NCI-H2196 treated with DMSO at 0.1 percent for 48 hours (cell line): ENCODE data around the gene FADS2.

Experiments
- DNase-seq: peaks from one replicate; lab custom pipeline; 2025; ENCODE audit not compliant: unreplicated experiment; lab: John Stamatoyannopoulos, UW

FADS2 gene

DNA sequence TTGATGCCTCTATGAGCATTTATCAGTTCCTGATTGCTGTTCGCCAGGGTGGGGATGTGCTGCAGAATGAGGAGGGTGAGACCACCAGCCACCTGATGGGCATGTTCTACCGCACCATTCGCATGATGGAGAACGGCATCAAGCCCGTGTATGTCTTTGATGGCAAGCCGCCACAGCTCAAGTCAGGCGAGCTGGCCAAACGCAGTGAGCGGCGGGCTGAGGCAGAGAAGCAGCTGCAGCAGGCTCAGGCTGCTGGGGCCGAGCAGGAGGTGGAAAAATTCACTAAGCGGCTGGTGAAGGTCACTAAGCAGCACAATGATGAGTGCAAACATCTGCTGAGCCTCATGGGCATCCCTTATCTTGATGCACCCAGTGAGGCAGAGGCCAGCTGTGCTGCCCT, 32.6 kb upstream of the FADS2 start:
- DNase-seq: no peak

DNA sequence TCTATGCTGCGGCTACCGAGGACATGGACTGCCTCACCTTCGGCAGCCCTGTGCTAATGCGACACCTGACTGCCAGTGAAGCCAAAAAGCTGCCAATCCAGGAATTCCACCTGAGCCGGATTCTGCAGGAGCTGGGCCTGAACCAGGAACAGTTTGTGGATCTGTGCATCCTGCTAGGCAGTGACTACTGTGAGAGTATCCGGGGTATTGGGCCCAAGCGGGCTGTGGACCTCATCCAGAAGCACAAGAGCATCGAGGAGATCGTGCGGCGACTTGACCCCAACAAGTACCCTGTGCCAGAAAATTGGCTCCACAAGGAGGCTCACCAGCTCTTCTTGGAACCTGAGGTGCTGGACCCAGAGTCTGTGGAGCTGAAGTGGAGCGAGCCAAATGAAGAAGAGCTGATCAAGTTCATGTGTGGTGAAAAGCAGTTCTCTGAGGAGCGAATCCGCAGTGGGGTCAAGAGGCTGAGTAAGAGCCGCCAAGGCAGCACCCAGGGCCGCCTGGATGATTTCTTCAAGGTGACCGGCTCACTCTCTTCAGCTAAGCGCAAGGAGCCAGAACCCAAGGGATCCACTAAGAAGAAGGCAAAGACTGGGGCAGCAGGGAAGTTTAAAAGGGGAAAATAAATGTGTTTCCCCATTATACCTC, 32.1 kb upstream of the FADS2 start:
- DNase-seq: no peak

DNA sequence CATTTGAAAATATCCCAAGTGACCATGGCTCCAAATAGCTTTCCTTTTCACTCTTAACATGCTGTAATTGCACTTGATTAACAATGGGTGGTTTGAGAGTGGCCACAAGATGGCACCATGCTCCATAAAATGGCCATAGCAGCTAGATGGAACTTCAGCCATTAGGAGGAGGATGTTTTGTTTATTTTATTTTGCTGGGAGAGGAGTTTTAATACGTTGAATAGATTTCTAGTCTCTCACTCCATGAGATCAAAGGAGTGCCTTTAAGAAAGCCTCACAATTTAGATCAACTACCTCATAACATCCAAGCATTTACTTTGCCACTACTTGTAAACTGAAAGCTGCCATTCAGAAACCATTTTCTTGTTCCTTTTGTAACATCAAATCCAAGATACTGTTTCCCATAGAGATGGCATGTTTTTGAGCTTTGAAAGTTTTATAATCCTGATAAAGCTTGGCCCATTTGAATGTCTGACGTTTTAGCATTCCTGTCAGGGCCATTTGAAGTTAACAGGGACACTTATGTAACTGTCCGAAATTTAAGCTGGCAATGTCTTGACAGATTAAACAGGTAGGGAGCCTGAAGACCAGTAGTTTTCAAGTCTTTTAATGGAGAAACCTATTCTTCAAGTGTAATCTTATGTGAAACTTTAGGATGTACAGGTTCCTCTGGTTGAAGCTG, 30.7 kb upstream of the FADS2 start:
- peak; percentile 62 for DNase-seq

DNA sequence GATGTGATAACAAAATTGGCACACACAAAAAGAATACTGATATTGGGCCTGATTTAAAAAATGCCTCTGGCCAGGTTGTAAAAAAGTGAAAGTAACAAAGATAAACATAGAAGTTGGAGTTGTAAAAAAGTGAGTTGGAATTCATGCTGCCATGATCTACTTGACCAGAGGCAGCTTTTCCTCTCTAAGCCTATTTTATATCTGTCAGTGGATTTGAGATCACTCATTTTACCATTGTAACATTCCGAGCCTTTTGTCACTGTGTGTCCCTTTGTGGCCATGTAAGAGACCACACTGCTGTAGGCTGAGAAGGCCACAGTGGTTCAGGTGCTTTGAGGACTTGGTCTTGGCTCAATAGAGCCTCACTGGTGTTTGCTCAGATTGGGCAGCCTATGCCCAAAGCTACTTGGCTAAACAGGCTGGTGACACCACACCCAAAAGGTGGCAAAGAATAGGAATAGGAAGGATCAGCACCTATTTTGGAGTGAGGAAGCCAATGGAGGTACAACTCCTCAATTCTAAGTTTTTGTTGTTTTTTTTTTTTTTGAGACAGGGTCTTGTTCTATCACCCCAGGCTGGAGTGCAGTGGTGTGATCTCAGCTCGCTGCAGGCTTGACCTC, 28.3 kb upstream of the FADS2 start:
- no peak for DNase-seq

DNA sequence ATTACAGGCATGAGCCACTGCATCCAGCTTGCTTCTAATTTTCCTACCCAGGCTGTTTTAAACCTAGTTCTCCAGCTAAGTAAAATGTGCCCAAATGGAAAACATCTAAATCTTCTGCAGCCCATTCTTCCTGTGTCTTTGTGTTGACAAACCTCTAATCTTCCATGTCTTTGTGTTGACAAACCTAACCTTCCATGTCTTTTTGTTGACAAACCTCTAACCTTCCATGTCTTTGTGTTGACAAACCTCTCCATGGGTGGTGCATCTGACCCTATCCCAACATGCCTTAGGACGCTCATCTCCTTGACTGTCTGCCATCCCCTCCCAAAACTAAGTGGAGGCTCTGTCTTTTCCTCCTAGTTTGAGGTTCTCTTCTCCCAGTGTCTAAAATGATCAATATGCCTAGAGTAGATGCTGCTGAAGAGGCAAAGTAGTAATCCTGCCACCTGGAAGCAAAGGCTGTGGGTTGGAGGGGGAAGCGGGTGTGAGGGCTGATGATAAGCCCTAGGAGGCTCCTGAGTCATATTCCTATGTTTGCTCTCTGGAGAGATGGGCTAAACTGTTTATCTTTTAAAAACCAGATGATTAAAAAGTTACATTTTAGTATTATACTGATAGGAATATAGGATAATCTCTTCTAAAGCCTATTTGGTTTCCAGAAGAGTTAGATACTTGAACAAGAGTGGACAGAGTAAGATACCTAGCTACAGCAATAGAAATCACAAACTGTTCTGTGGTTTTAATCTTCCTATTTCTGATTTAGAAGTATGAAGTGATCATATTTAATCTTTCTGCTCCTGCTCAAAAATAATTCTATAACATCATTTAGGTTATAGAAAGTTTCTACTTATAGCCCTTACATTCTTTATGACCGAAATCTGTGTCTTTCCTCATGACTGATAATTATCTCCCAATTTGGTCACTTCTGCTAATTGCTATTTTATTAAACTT, 27.5 kb upstream of the FADS2 start:
- no peak for DNase-seq

DNA sequence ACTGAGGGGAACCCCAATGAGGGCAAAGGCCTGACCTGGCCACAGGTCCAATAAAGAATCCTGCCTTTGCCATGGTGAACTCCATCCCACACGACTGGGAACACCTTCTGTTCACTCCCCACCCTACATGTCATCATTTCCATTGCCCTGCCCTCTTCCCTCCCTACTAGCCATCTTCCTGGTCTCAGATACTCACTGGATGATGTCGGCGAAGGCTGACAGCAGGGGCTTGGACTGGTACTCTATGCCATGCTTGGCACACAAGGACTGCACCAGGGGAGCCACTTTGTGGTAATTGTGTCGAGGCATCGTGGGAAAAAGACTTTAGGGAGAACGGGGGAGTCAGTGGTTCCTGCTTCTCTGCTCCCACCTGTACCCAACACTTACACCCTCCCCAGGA, 25.5 kb upstream of the FADS2 start:
- no peak for DNase-seq

DNA sequence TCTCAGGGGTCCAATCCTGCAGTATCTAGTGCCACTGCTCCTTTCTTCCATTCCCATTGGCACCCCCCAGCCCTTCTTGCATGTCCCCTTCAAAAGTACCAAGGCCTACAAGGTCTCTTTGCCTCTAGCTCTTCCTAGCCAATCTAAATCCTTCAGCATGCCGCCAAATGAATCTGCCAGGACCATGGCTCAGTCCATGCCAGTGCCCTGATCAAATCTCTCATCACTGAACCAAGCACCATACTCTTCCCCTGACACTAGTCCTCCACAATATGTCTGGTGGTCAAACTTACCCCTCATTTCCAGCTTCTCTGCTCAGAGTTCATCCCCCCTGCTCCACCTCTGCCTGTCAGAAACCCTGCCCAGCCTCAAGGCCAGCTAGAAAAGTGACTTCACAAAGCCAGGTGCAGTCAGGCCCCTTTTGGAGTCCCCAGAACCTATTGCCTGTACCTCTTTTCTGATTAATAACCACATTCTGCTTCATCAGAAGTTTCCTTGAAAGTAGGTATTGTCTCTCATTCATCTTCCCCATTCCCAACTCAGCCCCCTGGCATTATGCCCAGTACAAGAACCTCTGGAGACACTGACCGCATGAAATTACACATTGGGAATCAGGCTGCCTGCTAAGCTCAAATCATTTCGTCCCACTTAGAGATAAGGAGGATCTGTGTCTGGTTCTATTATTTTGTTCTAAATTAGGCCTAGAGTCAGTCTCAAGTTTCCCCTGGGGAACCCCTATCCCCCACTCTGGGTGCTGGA, 24.0 kb upstream of the FADS2 start:
- no peak for DNase-seq

DNA sequence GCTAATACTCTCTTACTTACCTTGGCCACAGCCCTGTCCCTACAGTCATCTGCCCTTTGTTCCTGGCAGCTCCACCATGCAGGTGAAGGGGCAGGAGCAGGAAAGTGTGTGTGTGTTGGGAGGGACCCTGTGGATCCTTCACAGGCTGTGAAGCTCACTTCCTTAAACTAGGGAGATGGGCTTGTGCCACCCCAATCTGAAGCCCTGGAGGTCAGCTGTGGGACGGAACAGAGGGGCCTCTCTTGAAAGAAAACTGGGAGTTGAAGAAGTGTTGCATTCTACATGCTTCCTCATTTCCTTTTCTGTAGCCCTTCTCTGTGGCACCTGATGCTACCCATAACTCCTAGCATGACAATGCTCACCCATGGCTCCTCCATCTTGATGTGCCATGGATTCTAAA, 23.0 kb upstream of the FADS2 start:
- no peak for DNase-seq

DNA sequence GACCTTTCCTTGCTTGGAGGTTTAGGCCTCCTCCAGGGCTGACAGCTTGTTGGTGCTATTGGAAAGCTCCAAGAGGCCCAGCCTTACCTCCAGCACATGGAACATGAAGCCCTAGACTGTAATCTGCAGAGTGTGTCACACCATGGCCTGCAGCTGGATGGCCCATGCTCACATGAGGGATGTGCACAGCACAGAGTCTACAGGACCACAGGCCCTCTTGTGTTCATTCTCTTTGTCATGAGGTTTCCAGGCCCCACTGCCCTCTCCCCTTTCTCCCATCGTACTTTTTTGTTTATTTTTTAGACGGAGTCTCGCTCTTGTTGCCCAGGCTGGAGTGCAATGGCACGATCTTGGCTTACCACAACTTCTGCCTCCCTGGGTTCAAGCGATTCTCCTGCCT, 21.3 kb upstream of the FADS2 start:
- DNase-seq: no peak

DNA sequence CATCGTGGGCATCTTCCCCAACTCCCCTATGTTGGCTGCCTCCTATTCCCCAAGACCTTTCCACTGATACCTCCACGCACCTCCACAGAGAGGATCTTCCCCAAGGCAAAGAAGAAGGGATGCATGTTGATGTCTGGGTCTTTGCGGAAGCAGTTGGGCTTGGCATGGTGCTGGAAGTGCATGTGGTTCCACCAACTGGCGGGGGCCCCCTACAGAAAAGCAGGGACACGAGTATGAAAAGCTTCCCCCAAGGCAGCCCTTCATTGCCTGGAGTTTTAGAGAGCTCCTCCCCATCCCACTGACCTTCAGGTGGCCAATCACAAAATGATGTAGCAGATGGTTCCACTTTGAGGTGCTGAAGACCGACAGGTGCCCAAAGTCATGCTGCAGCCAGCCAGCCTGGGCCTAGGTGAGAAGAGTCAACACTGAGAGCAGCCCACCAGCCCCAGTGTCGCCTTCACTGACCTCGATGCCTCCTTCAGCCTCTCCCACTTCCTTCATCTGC, 17.4 kb upstream of the FADS2 start:
- no peak for DNase-seq

DNA sequence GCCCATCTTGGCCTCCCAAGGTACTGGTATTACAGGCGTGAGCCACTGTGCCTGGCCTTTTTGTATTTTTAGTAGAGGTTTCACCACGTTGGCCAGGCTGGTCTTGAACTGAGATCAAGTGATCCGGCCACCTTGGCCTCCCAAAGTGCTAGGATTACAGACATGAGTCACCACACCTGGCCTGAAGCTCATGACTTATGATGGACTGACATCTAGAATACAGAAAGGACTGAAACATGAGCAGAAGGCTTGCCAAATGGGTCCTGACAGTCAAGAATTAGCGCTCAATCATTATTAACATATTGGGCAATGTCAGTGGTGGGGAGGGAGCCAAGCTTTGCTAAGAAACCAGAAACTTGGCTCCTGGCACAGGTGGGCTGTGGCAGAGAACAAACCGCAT, 16.3 kb upstream of the FADS2 start:
- no peak for DNase-seq

DNA sequence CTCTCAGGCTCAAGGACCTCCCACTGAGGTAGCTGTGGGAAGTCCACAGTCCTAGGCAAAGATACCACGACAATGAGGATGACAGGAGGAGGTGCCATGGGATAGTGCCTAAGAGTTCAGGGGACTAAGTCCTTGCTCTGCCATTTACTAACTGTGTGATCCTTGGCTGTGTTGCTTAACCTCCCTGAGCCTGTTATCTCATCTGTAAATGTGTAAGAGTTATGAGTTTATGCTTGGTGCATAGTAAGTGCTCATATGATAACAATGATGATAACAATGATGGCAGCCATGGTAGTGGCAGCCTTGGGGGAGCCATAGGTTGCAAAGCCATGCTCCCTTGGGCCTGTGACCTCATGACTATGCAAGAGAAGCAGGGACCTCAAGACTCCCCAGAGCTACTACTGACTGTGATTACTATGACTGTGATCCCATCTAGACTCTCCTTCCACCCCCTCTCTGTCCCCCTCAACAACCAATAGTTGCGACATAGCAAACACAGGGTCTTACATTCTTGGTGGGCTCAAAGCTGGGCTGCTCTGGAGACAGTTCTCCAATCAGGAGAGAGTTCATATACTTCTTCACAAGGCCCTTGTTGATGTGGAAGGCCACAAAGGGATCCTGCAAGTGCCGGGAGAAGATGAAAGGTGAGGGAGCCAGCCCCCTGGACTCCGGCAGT, 15.2 kb upstream of the FADS2 start:
- DNase-seq: no peak

DNA sequence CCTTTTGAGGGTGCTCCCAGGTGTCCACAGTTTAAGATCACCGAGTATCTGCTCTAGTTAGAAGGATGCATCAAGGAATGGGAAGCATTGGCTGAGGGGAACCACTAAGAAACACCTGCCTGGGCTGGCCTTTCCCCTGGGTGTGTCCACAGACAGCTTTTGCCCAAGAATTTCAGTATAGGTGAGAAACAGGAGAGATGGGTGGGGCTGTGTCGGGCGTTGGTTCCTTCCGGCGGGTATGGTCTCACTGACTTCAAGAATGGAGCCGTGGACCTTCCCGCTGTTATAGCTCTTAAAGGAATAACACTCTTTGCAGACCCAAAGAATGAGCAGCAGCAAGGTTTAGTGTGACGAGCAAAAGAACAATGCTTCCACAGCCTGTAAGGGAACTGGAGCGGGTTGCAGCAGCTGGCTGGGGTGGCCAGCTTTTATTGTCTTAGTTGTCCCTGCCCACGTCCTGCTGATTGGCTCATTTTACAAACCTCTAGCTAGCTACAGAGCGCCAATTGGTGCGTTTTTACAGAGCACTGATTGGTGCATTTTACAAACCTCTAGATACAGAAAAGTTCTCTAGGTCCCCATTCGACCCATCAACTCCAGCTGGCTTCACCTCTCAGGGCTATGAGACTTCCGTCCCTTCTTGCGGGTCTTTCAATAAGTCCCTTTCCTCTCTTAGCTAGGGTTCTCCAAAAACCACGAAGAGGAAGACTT, 13.7 kb upstream of the FADS2 start:
- DNase-seq: peak; percentile 44

DNA sequence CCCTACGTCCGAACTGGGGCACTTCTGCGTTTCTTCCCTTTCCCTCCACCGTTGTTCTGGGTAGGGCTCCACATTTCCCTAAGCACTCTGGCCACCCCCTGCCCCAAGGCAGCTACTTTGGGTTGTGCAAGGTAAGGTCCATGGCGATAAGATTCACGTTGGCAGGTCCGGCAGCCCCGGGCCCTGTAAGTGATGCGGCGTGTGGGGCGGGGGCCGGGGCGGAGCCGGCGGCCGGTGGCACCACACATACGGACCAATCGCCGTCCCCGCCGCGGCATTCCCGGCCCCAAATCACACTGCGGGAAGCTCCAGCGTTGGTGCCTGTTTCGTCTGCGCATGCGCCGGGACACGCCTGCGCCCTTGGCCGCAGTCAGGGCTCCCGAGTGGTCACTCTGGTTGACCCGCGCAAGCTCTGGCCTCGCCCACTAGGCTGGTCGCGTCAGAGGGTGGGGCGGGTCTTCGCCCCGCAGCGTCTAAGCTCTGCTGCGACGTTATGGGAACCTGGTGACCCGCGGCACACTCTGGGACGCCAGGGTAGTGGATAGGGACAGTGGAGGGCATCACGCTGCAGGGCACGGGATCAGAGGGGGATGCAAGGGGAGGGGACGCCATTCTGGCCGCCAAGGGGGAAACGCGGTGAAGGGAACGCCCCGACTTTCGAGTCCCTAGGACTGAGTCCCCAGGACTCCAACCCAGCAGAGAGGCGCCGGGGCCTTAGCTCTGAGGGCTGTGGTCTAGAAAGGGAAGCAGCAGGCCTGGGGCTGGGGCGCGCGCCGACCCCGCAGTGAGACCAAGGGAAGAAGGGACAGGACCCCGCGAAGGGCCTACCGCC, 12.9 kb upstream of the FADS2 start:
- DNase-seq: peak; percentile 93

DNA sequence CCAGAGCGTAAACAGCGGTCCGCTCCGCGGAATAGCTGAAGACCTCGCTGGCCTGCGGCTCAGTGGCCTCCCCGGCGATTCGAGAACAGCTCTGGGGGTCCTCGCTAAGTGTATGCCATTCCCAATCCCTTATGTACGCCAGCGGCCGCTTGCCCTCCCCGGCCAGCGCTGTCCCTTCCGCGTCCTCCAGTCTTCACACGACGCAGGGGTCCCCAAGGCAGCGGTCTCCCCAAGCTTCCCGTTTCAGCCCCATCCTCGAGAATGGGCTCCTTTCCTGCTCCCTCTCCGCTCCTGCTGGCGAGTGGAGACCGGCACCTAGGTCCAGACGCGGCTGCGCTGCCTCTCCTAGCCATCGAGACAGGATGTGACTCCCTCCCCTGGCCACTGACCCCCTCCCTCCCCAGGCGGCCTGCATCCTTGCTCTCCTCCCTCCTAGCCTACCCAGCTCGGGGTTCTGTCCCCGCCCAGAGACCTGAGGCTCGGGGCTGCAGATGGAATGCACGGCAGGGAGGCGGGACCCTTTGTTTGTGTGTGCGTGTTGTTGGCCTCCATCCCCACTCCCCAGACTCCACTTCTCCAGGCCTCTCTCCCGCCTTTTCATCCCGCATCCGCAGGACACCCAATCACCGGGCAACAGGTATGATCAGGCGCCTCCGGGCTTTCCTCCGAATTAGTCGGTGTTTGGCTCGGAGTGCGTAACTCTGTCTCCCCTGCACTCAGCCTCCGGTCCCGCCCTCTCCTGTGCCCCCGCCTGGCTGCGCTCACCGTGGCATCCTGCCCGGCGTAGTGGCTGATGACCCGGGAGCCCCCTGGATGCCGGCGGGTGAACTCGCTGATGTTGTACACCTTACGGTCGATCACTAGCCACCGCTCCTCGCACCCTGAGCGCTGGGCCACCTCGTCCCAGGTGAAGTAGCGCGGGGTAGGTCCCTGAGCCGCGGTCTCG, 12.0 kb upstream of the FADS2 start:
- DNase-seq: peak; percentile 67

DNA sequence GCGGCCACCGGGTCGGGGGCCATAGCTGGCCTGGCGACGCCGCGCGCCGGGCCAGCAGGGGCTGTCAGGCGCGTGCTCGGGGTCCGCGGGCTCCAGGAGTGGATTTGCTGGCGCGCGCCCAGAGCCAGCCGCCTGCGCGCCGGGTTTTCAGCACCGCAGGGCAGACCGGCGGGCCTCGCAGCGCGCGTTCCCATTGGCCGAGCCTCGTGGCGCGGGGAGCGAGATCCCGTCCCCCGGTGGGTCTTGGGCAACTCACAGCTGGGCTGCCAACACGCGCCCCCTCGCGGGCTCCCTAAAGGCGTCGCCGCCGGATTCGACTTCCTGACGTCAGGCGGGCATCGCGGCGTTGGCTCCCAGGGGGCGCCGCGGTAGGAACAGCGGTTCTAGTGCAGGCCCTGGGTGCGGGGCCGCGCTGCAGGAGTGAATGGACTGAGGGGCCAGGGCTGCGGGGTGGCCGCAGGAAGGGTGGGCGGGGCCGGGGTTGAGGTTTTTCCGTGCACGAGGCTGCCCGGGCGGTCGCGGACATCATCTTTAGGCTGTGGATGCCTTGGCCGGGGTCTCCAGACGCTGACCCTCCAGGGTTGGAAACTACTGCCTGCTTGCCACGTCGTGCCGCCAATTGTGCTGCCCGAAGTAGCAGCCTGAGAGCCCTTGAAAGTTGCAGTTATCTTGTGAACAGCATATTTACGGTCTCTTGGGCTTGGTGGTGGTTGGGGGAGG, 11.2 kb upstream of the FADS2 start, which contains the start of gene FADS1:
Gene FADS1 (minus strand): TSS at position 268 of the 720 bp plus-strand sequence. CDS start 74 bp downstream, at position 194.
- DNase-seq: peak; percentile 93
